Measurements from ENCODE around the gene UBAP2L.

UBAP2L gene

GRCh38 chr1:154258784-154259183 lies 38.0 kb downstream of the UBAP2L start:
- in situ Hi-C loops (cut with MboI; ENCODE audit: low sequenced_read_pairs, unreplicated experiment): no loop called here
- DNase-seq (ENCODE audit: low spot score): no peak

GRCh38 chr1:154260127-154260526 lies 39.4 kb downstream of the UBAP2L start:
- no peak for DNase-seq (ENCODE audit: low spot score)
- no peak for TF ChIP-seq CTCF (IDR thresholded peaks at IDR 0.05; ENCODE audit: borderline replicate concordance, control extremely low read depth, extremely low read depth, insufficient read depth, missing control alignments)
- in situ Hi-C loops (cut with MboI; ENCODE audit: low sequenced_read_pairs, unreplicated experiment): no loop called here

More at GRCh38 chr1:154258784-154259183, 38.0 kb downstream of the UBAP2L start:
- TF ChIP-seq CTCF (IDR thresholded peaks at IDR 0.05; ENCODE audit: borderline replicate concordance, control extremely low read depth, extremely low read depth, insufficient read depth, missing control alignments): no peak

- no peak for DNase-seq (ENCODE audit: low spot score)
- no peak for TF ChIP-seq CTCF (IDR thresholded peaks at IDR 0.05; ENCODE audit: borderline replicate concordance, control extremely low read depth, extremely low read depth, insufficient read depth, missing control alignments)
- in situ Hi-C loops (cut with MboI; ENCODE audit: low sequenced_read_pairs, unreplicated experiment): no loop called here
These were observed 42.9 kb downstream of the UBAP2L start for GRCh38 chr1:154263465-154264332.

GRCh38 chr1:154264454-154264853 lies 43.7 kb downstream of the UBAP2L start:
- DNase-seq (ENCODE audit: low spot score): no peak
- in situ Hi-C loops (cut with MboI; ENCODE audit: low sequenced_read_pairs, unreplicated experiment): no loop called here
- no peak for TF ChIP-seq CTCF (IDR thresholded peaks at IDR 0.05; ENCODE audit: borderline replicate concordance, control extremely low read depth, extremely low read depth, insufficient read depth, missing control alignments)

- no peak for TF ChIP-seq CTCF (IDR thresholded peaks at IDR 0.05; ENCODE audit: borderline replicate concordance, control extremely low read depth, extremely low read depth, insufficient read depth, missing control alignments)
- DNase-seq (ENCODE audit: low spot score): no peak
- in situ Hi-C loops (cut with MboI; ENCODE audit: low sequenced_read_pairs, unreplicated experiment): no loop called here
These were observed 44.8 kb downstream of the UBAP2L start for GRCh38 chr1:154265586-154265985.

- TF ChIP-seq CTCF (IDR thresholded peaks at IDR 0.05; ENCODE audit: borderline replicate concordance, control extremely low read depth, extremely low read depth, insufficient read depth, missing control alignments): no peak
- in situ Hi-C loops (cut with MboI; ENCODE audit: low sequenced_read_pairs, unreplicated experiment): no loop called here
These were observed 50.1 kb downstream of the UBAP2L start for GRCh38 chr1:154270833-154271232.

More at GRCh38 chr1:154270833-154271232, 50.1 kb downstream of the UBAP2L start:
- peak; percentile 45 for DNase-seq (ENCODE audit: low spot score)
